HG03280 (cell line): ENCODE results near the gene PKLR.
"Not testable (repeated sequence)": the region's sequence is repeated elsewhere in the genome, so short reads cannot be mapped to it uniquely, and the experiment has no call there.

Experiments
- ATAC-seq: cut with Tn5 transposase; IDR thresholded peaks from one replicate; pipeline ENCODE4 v1.9.1; 2021; ENCODE audit warnings: mild to moderate bottlenecking, moderate library complexity; ENCODE audit not compliant: unreplicated experiment

Gene PKLR

DNA sequence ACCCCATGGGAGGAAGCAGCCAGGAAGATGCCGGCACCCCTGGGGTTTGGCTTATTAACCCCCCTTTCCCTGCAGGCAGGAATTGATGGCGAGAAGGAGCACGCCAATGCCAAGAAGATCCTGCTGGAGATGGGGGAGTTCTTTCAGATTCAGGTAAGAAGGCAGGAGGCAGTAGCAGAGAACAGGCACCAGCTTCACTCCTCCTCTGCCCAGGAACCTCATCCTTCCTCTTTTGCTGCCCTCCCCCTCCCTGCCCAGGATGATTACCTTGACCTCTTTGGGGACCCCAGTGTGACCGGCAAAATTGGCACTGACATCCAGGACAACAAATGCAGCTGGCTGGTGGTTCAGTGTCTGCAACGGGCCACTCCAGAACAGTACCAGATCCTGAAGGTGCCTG is 18.3 kb upstream of the PKLR start:
- ATAC-seq = no peak

DNA sequence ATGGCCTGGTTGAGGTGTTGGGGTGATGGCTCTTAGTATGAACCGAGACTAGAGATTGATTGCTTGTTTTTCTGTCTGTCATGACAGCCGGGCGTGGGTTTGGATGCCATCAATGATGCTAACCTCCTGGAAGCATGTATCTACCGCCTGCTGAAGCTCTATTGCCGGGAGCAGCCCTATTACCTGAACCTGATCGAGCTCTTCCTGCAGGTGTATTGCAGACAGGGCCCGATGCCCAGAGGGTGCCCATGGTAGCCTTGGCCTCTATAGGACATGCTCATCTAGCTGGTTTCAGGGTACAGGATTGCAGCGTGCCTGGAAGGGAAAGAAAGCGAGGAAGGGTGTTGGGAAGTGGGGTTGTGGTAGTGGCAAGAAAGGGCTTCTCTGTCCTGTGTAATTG is 16.8 kb upstream of the PKLR start:
- no peak for ATAC-seq

DNA sequence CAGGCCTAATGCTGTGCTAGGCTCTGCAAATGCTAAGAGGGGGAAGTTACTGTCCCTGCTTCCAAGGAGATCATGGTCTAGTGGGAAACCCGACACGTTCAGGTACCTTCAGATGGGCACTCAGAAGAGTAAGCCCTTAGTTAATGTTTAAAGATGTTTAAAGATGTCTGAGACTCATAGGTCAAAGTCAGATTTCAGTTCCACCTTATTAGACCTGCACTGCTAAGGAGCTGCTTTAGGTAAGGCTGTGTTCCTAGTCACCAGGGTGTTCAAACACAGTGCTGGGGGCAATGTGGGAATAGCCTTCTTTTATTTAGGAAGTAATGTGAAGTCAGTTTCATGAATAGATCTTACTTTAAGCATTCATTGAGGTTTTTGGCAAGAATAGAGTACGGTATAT is 15.7 kb upstream of the PKLR start:
- ATAC-seq = no peak

DNA sequence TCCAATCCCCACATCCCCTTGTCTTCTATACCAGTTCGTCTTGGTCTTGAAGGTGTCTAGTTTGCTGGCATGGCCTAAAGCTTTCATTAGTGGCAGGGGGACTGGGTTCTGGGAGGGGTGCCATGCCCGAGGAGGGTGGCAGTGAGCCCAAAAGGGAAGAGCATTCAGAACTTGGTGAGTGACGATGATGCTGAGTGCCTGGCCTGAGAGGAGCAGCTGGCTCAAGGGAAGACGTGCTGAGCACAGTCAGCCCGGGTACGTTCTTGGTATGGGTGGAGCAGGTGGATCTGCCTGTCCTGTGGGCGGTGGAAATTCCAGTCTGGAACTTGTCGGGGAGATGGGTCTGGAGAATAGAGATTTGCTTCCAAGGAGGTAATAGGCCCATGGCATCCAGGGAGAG is 12.0 kb upstream of the PKLR start:
- no peak for ATAC-seq

DNA sequence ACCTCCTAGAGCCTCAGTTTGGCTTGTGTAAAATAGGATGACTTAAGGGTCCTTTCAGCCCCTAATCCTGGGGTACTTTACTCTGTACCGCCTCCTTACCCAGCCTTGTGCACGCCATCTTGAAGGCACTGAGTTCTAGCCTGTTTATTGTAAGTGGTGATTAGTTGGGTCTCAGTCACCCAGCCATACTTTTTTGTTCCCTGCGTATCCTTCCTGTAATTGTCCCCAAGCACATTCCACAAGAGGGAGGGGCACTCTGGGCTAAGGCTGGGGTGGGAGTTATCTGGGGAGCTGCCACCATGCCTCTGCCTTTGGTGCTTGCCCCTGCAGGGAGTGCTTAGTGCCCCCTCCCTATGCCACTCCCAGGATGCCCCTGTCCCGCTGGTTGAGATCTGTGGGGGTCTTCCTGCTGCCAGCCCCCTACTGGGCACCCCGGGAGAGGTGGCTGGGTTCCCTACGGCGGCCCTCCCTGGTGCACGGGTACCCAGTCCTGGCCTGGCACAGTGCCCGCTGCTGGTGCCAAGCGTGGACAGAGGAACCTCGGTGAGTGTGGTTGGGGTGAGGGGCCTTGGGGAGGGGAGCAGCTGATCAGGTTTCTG is 8.3 kb upstream of the PKLR start:
- ATAC-seq = no peak

DNA sequence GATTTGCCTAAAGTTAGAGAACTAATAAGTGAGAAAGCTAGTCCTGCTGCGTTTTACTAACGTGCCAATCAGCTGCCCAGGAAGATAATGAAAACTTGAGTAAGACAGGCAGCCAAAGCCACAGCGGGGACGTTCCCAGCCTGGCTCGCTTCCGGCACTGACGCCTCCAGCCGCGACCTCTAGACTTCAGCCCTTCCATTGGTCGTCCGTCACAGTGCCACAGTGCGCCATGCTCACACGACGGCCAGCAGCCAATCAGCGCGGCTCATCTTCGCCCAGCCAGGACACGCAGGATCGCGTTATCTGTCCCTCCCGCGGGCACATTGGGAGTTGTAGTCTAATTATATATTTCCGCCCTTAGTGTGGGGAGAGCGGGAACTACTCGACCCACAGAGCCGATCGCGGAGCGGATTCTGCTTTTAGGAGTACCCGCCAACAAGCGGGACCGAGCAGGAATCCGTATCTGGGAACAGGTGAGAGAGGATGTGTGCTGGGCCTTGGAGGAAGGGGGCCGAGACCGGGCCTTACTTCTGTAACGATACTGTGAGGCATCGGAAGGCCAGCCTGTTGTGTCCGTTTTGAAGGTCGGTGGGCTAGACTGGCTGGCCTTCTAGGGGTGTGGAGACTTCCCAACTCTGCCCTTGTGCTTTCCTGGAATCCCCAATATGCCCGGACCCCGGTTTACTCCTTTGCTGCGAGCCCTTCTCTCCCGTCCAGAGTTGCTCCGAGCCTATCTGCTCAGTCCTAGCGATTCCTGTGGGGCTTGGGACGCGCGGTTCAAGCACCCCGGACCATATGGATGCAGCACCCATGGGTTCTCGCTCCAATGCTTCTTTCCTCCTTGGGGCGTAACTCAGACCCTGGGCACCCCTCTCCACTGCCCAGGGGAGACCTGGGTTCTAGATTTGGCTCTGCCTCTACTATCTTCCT is 7.5 kb upstream of the PKLR start, which contains the start of gene FDPS:
Gene FDPS, plus strand, starts transcription at position 374 of the 930 bp plus-strand sequence. CDS start 924 bp downstream, outside the sequence.
- peak; percentile 94 for ATAC-seq

DNA sequence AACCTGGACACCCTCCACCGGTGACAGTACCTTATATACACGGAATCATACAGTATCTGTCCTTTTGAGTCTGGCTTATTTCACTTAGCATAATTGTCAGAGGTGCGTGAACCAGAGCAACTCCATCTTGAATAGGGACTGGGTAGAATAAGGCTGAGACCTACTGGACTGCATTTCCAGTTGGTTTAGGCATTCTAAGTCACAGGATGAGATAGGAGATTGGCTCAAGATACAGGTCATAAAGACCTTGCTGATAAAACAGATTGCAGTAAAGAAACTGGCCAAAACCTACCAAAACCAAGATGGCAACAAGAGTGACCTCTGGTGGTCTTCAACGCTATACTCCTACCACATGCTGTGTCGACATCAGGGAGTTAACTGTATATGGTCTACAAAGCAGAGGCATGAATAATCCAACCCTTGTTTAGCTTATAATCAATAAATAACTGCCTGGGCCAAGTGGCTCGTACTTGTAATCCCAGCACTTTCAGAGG is 6.1 kb upstream of the PKLR start:
- no peak for ATAC-seq

DNA sequence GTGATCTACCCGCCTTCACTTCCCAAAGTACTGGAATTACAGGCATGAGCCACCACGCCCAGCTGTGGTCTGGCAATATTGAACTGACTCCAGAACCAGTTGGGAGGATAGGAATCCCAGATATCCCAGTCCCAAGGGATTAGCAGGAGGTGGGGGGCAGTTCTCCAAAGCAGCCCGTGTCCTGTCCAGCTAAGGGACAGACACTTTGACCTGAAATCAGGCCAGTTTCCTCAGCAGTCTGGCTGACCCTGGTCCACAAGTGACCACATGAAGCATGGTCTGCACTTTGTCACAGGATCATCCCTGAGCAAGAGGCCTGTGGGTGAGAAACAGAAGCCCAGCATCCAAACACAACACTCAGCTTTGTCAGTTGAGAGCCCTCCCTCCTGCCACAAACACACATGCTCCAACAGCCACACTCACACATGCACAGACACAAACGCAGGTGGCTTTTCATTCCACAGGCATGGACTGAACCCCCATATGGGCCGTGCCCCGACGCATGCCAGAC is 4.7 kb upstream of the PKLR start:
- no peak for ATAC-seq

DNA sequence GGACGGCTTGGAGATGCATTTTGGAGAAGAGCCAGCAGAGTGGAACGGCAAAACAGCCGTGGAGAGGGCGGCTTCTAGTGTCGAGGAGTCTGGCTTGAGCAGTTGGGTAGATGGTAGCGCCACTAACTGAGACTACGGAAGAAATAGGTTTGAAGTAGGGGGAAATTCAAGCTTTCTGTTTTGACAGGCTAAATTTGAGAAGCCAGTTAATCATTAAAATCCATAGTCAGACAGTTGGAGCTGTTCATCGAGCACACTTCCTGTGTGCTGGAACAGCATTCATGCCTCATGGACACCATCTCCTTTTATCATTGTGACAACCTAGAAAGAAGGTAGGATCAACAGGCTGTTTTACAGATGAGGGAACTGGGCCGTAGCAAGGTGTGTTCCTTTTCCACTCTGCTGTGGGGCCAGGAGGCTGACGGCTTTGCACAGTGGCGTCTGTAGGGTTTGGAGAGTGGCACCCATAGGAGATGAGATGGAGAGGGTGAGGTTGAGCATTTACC is 3.4 kb upstream of the PKLR start:
- no peak for ATAC-seq

DNA sequence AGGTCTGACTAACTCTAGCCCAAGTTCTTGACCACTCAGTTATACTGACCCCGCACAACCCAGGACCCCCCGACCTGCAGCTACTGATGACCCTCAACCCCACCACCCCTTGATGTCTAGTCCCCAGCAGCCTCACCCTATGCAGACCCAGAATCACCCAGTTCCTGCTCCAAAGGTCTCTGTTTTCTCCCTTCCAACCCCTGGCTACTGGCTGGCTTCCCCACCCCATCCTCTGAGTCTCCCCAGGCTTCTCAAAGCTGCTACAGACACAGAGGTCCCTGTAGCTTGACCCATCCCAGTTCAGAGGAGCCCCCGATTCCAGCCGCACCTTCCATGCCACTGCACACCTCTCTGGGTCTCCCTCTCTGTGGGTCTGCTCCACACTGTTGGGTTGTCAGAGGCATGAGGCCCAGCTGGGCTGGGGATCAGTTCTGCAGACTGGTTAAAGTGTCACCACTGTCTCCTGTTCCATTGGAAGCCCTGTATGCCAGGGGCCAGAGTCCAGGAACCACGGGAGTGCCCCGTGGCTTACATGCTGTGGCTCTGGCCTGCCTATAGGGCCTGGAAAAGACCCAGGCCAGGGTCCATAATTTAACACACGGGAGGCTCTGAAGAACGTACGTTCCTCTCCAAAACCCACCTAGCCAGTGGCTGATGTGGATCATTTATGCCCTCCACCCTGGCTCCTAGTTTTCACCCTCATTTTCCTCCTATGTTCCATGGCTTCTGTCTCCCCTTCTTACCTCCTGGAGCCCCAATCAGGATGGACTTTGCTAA is 497 bp downstream of the PKLR start:
- no peak for ATAC-seq

DNA sequence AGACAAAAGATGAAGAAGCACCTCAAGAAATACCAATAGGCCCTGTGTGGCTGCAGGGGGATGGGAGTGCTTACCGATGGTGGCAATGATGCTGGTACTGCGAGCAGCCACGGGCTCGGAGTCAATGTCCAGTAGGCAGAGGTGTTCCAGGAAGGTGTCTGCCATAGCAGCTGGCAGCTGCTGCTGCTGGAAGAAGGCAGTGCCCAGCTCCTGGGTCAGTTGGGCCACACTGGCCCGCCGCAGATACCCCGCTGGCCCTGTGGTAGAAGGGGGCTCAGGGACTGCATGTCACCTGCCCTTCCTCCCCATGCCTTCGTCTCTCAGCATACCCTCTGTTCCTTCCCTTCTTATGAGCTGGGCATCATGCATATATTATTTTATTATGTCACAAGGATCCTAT is 1.2 kb downstream of the PKLR start:
- no peak for ATAC-seq

DNA sequence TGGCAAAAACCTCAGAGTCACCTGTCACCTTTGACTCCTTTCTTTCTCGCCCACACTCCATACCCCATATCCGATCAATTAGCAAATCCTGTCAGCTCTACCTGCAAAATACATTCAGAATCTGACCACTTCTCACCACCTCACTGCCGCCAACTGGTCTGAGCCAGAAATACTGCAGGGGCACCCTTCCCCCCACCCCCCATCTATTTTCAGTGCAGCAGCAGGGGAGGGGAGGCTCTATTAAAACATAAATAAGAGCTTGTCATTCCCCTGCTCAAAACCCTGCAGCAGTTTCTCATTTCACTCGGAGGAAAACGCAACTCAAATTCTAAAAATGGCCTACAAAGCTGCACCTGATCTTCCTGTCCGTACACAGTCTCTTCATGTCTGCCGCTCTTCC is 3.9 kb downstream of the PKLR start:
- no peak for ATAC-seq

DNA sequence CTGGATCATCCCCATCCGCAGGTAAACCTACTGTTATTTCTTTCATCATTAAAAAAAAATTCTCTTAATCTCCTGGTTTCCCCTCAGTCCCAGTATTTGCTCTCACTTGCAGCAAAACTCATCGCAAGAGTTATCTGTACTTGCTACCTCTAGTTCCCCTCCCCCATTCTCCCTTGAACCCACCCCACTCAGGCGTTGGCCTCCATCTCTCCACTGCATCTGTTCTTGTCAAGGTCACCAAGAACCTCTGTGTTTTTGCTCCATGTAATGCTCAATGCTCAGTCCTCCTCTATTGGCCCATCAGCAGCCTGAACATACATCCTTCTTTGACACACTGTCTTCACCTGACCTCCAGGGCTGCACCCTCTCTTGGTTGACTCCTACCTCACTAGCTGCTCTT is 4.6 kb downstream of the PKLR start:
- no peak for ATAC-seq

DNA sequence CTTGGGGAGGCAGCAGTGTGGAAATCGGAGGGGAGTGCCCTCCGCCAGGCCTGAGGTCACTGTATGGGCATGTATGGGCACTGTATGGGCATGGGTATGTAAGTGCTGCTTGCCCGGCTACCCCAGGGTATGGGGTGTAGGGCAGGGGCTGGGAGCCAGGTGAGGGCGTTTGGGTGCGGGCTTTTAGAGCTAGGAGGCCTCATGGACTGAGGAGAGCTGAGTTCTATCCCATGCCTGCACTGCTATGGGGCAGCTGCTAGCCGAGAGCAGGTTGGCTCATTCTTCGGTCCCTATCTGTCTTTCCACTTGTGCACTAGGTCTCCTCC is 5.3 kb downstream of the PKLR start:
- no peak for ATAC-seq

DNA sequence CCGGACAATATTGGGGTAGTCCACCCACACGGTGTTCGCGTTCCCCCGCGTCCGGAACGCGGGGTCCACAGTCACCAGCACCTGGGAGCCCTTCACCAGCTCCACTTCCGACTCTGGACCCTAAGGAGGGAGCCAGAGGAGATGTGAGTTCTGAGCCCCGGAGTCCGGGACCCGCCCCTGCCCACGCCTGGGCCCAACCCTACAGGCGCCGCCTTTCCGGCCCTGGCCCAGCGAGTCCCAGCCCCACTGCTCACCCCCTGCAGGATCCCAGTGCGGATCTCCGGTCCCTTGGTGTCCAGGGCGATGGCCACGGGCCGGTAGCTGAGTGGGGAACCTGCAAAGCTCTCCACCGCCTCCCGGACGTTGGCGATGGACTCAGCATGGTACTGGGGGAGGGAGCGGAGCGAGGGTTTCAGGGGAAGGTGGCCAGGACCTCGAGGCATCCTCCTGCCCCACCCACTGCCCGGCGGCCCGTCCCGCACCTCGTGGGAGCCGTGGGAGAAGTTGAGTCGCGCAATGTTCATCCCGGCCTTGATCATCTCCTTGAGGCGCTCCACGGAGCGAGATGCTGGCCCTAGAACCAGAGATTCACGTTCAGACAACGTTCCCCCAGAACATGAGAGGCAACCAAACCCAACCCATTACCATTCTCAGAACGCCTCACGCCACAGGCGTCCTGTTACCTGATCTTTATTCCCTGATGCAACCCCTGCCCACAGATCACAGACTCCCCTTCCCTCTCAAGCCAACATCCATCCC is 5.9 kb downstream of the PKLR start:
- ATAC-seq = no peak

DNA sequence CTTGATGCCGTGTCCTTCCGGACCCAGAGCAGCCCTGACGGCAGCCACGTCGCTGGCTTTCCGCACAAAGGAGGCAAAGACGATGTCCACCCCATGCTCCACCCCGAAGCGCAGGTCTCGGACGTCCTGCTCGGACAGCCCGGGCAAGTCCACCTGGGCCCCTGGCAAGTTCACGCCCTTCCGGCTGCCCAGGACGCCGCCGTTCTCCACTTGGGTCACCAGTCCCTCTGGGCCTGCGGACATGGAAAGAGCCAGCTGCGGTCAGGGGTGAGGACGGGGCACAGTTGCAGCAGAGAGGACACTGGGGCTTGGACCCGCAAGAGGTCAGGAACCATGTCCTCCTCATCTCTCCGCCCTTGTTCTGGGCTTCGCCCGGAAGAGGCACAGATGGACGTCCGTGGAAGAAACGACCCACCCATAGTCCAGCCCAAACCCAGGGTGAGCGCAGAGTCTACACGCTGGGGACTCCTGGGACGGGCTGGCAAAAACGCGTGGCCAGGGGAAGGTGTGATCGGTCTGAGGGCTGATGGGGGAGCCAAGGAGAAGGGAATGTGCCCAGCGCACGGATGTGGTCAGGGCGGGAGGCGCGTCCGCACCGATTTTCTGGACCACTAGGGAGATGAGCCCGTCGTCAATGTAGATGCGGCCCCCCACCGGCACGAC is 6.6 kb downstream of the PKLR start:
- ATAC-seq = no peak

DNA sequence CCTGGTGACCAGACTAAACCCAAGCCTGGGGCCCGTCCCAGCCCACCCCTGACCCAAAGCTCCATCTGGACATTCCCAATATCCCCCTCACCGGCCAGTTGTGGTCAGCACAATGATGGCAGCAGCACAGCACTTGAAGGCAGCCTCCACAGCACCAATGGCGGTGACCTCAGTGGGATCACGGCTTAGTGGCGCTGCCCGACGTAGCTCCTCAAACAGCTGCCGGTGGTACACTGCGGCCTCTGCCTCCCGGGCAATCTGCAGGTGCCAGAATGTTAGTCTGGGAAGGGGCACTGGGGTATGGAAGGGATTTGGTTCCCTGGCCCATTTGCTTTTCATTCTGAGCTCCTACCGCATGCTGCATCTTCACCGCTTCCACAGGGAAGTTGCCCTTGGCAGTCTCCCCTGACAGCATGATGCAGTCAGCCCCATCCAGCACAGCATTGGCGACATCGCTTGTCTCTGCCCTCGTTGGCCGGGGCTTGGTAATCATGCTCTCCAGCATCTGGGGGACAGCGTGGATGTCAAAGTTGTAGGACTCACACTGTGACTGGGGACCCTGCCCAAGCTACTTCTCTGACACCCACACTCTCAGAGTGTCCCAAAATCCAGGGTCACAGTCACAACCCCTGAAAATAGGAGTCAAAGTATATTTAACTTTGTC is 8.0 kb downstream of the PKLR start:
- ATAC-seq = no peak

DNA sequence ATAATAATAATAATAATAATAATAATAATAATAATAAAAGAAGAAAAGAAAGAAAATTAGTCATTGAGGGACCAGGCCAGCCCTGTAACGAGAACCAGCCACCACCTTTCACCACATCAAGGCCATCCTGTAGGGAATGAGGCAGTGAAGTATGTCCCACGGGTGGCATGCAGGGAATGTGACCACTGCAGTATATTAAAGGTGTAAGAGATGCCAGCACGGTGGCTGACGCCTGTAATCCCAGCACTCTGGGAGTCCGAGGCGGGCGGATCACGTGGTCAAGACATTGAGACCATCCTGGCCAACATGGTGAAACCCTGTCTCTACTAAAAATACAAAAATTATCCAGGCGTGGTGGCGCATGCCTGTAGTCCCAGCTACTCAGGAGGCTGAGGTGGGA is 10.2 kb downstream of the PKLR start:
- ATAC-seq = not testable (repeated sequence)

DNA sequence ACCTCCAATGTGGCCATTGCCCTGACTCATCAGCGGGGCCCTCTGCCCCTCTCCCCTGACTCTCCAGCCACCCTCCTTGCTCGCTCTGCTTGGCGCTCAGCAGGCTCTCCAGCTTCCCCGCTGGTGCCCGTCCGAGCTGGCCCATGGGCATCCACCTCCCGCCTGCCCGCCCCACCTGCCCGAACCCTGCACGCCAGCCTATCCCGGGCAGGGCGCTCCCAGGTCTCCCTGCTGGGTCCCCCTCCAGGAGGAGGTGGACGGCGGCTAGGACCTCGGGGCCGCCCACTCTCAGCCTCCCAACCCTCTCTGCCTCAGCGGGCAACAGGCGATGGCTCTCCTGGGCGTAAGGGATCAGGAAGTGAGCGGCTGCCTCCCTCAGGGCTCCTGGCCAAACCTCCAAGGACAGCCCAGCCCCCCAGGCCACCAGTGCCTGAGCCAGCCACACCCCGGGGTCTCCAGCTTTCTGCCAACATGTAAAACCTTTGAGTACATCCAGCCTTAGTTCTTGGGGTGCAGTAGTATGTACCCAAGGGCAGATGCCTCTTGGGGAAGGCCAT is 13.2 kb downstream of the PKLR start:
- no peak for ATAC-seq
